Panc1 (cell line): ENCODE data around the gene KLHDC9. TPM values are rescaled to one million over a fixed set of nuclear protein-coding genes. Genes with fewer than 3 reads are reported as not detected.

Experiments used
- ATAC-seq: fragments of 200-7000 bp; cut with Tn5 transposase; 2 replicates; pipeline ENCODE4 v1.9.1; 2020; ENCODE audit warnings: mild to moderate bottlenecking, moderate library complexity
- BruUV-seq: library from RNA; stranded (reverse); fragments of 400-500 nt; replicated peaks from 2 replicates; lab custom pipeline; 2021; lab: Mats Ljungman, UMichigan
- CTCF ChIA-PET: fragments of 300-600 bp; sonication (Branson Sonifier 250); formaldehyde crosslinking; loops from one replicate; lab custom pipeline; 2022; ENCODE audit warnings: antibody characterized with exemption; lab: Charles Lee
- POLR2A ChIA-PET: fragments of 300-600 bp; sonication (Branson Sonifier 250); formaldehyde crosslinking; loops from one replicate; lab custom pipeline; 2022; ENCODE audit warnings: antibody characterized with exemption; lab: Charles Lee
- DNase-seq: peaks from one replicate; pipeline ENCODE4 v3.0.0-alpha.2; 2010; ENCODE audit warnings: low read depth, low spot score
- H3K27ac ChIP-seq: 2 replicates; pipeline ENCODE4 v1.5.1; 2011; ENCODE audit warnings: mild to moderate bottlenecking, low read length, inconsistent platforms
- H3K27me3 ChIP-seq: fragments of 200-500 bp; sonication (Bioruptor generic); 2 replicates; pipeline ENCODE4 v1.6.0; 2014; ENCODE audit warnings: low read length, inconsistent platforms; ENCODE audit not compliant: control insufficient read depth, insufficient read depth
- H3K36me3 ChIP-seq: fragments of 200-500 bp; sonication (Bioruptor generic); 2 replicates; pipeline ENCODE4 v1.5.1; 2014; ENCODE audit warnings: inconsistent platforms, mild to moderate bottlenecking, low read length, moderate library complexity; ENCODE audit not compliant: control insufficient read depth, insufficient read depth
- H3K4me1 ChIP-seq: 2 replicates; pipeline ENCODE4 v1.5.1; 2011; ENCODE audit warnings: inconsistent platforms, mild to moderate bottlenecking, low read length, moderate library complexity; ENCODE audit not compliant: control insufficient read depth, insufficient read depth
- H3K4me3 ChIP-seq, 2 experiments: 2 replicates each; pipeline ENCODE4 v1.5.1; 2011 to 2012; ENCODE audit warnings: low read depth in 2 of 2, low read length in 2 of 2, mild to moderate bottlenecking in 2 of 2, inconsistent platforms in 1 of 2, moderate library complexity in 1 of 2
- H3K9me3 ChIP-seq: fragments of 200-500 bp; sonication (Bioruptor generic); 2 replicates; pipeline ENCODE4 v1.5.1; 2014; ENCODE audit warnings: low read depth, mild to moderate bottlenecking, inconsistent platforms, low read length, moderate library complexity; ENCODE audit not compliant: control insufficient read depth, insufficient read depth
- CTCF ChIP-seq: fragments of 450-650 bp; IDR thresholded peaks from 2 replicates; pipeline ENCODE4 v1.5.1; 2017; ENCODE audit warnings: mild to moderate bottlenecking
- POLR2AphosphoS5 ChIP-seq: IDR thresholded peaks from 2 replicates; pipeline ENCODE4 v1.6.1; 2012; ENCODE audit warnings: mild to moderate bottlenecking, low read depth, low read length, moderate library complexity
- REST ChIP-seq, 2 experiments: IDR thresholded peaks; 2 replicates each; pipeline ENCODE4 v1.6.1; 2011 to 2012; ENCODE audit warnings: low read depth in 2 of 2, control low read depth in 1 of 2, low read length in 1 of 2, mild to moderate bottlenecking in 1 of 2, moderate library complexity in 1 of 2; ENCODE audit not compliant: insufficient read depth in 1 of 2
- SIN3A ChIP-seq: IDR thresholded peaks from 2 replicates; pipeline ENCODE4 v1.6.1; 2012; ENCODE audit warnings: low read depth, mild to moderate bottlenecking, low read length, moderate library complexity, borderline replicate concordance; ENCODE audit not compliant: insufficient read depth
- TCF7L2 ChIP-seq: IDR thresholded peaks from 2 replicates; pipeline ENCODE4 v1.6.1; 2011; ENCODE audit warnings: mild to moderate bottlenecking, low read depth, low read length, inconsistent platforms
- in situ Hi-C: cut with HindIII; loops from 2 replicates; pipeline ENCODE4 v1.10.0; 2016; ENCODE audit warnings: low sequenced_read_pairs, low pct_unique_long_range_greater_than_20kb
- intact Hi-C: fragments of 100-400 bp; cut with micrococcal nuclease; formaldehyde crosslinking; loops from one replicate; pipeline ENCODE4 v1.10.0; 2022; ENCODE audit not compliant: unreplicated experiment
- total RNA-seq: library from RNA; stranded (reverse); gene quantifications from one replicate; pipeline ENCODE4 v1.2.1, GENCODE V29; 2021; ENCODE audit not compliant: unreplicated experiment

Gene KLHDC9
- total RNA-seq, 1 experiment from 2014 or later = 7.6 TPM

GRCh38 chr1:161117759-161118581, 19.8 kb downstream of the KLHDC9 start, which contains the start of the genes NIT1 and PFDN2:
NIT1 (plus strand) TSS chr1:161118105; CDS start chr1:161118177, 72 bp downstream.
PFDN2 (minus strand) TSS chr1:161118037; CDS start chr1:161118026, 11 bp downstream.
- peak within 1 kb of the TSS; percentile 98 for H3K27ac ChIP-seq
- H3K4me1 ChIP-seq = peaks cover 36% of the 10 kb centered on the region
- ATAC-seq (peak; percentile 92), DNase-seq (no peak)
- H3K9me3 ChIP-seq = no peaks in the 10 kb centered on the region
- intact Hi-C loops (no loop called here), in situ Hi-C loops (no loop called here)
- TF ChIP-seq TCF7L2 = no peak
- no peak for TF ChIP-seq CTCF
- peak; percentile 82 for TF ChIP-seq POLR2AphosphoS5
- TF ChIP-seq REST (IDR thresholded peaks at IDR 0.05; ENCODE audit: insufficient read depth in 1 of 2, low read depth in 2 of 2, low read length in 1 of 2) = peak in 1 of 2 experiments; percentile 45; a peak in 1 of 4 replicates
- TF ChIP-seq SIN3A = peak; percentile 81; the same call in 1 of the 2 replicates
- H3K27me3 ChIP-seq = no peaks in the 10 kb centered on the region
- no TSS peak for BruUV-seq
- peaks cover 19% of the 10 kb centered on the region for H3K36me3 ChIP-seq
- H3K4me3 ChIP-seq = peak within 1 kb of the TSS; percentile 100
- ChIA-PET POLR2A (interaction anchor here (0.7 to 1.5 kb wide), 4 partner anchors 15 to 36 kb away, joined by 4 to 11 read pairs (median 8); partner anchors contain the start of genes DEDD and UFC1), CTCF (no interaction called here)

DNA sequence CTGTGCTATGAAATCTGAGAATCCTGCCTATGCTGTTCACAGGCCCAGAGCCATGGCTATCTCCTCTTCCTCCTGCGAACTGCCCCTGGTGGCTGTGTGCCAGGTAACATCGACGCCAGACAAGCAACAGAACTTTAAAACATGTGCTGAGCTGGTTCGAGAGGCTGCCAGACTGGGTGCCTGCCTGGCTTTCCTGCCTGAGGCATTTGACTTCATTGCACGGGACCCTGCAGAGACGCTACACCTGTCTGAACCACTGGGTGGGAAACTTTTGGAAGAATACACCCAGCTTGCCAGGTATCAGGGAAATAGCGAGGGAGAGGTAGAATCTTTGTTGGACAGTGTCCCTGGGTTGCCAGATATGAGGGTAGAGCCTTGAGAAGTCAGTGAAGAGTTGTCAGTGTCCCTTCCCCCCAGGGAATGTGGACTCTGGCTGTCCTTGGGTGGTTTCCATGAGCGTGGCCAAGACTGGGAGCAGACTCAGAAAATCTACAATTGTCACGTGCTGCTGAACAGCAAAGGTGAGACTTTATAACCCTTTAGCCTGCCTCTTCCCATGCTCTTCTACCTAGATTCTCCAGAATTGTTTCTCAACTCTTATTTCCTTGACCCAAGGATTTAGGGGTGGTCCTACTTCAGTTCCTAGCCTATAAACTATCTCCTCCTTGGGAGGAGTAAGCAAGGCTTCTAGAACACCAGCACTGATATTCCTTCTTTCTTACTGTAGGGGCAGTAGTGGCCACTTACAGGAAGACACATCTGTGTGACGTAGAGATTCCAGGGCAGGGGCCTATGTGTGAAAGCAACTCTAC, 21.1 kb downstream of the KLHDC9 start:
- Histone ChIP-seq H3K27me3 (no peaks in the 10 kb centered on the region), H3K36me3 (peaks cover 19% of the 10 kb centered on the region), H3K4me3 (peak overlapping the region; percentile 100), H3K4me1 (peaks cover 36% of the 10 kb centered on the region), H3K27ac (peak overlapping the region; percentile 98), H3K9me3 (no peaks in the 10 kb centered on the region)
- POLR2A ChIA-PET = no interaction called here
- DNase-seq (no peak), ATAC-seq (peak; percentile 72)
- no peak for TF ChIP-seq REST (IDR thresholded peaks at IDR 0.05; ENCODE audit: insufficient read depth in 1 of 2, low read depth in 2 of 2, low read length in 1 of 2)
- TF ChIP-seq CTCF = peak; percentile 72
- TF ChIP-seq SIN3A = no peak
- in situ Hi-C loops (no loop called here), intact Hi-C loops (no loop called here)
- CTCF ChIA-PET = interaction anchor here (0.6 kb wide), 1 partner anchor 17 kb away, joined by 3 read pairs; no protein-coding TSS in a partner anchor
- BruUV-seq = no TSS peak
